Retinal pigment epithelial cell (primary cell): ENCODE data around the gene PRKCB.
"Not testable (repeated sequence)": the region's sequence is repeated elsewhere in the genome, so short reads cannot be mapped to it uniquely, and the experiment has no call there.

Experiments used
- DNase-seq: peaks from one replicate; pipeline ENCODE4 v3.0.0-alpha.2; 2010; ENCODE audit warnings: low read depth
- H3K4me3 ChIP-seq: 2 replicates; pipeline ENCODE4 v1.5.1; 2011; ENCODE audit warnings: mild to moderate bottlenecking, low read length, control low read depth, moderate library complexity
- CTCF ChIP-seq: conservative IDR thresholded peaks from 2 replicates; pipeline ENCODE4 v1.5.1; 2011; ENCODE audit warnings: low read depth, low read length, control low read depth, inconsistent platforms

PRKCB gene

GRCh38 chr16:24018485-24018884 is 182.7 kb downstream of the PRKCB start:
- TF ChIP-seq CTCF: no peak
- no peak overlapping the region for H3K4me3 ChIP-seq
- DNase-seq: no peak

- TF ChIP-seq CTCF: no peak
- H3K4me3 ChIP-seq: no peak overlapping the region
- no peak for DNase-seq
Measured at GRCh38 chr16:24022797-24023196, 187.0 kb downstream of the PRKCB start.

- no peak for TF ChIP-seq CTCF
Measured at GRCh38 chr16:24023621-24024020, 187.8 kb downstream of the PRKCB start.

GRCh38 chr16:24024971-24025370 is 189.2 kb downstream of the PRKCB start:
- no peak for TF ChIP-seq CTCF
- no peak overlapping the region for H3K4me3 ChIP-seq
- no peak for DNase-seq

More at GRCh38 chr16:24023621-24024020, 187.8 kb downstream of the PRKCB start:
- no peak for DNase-seq
- no peak overlapping the region for H3K4me3 ChIP-seq

GRCh38 chr16:24027466-24027865 is 191.7 kb downstream of the PRKCB start:
- no peak for TF ChIP-seq CTCF
- H3K4me3 ChIP-seq: no peak overlapping the region
- DNase-seq: no peak

GRCh38 chr16:24029841-24030240 is 194.1 kb downstream of the PRKCB start:
- not testable (repeated sequence) for DNase-seq, H3K4me3 ChIP-seq

GRCh38 chr16:24035127-24035842 is 199.5 kb downstream of the PRKCB start:
- no peak for TF ChIP-seq CTCF
- no peak overlapping the region for H3K4me3 ChIP-seq
- DNase-seq: no peak
